ENCODE measurements around the gene MTF1. TPM values are rescaled to one million over a fixed set of nuclear protein-coding genes. Genes with fewer than 3 reads are reported as not detected.
"Not testable (repeated sequence)": the region's sequence is repeated elsewhere in the genome, so short reads cannot be mapped to it uniquely, and the experiment has no call there.

Gene MTF1
- total RNA-seq, 6 donors from 2014 or later = 5.2 to 27.4 (median 8.7) TPM

DNA sequence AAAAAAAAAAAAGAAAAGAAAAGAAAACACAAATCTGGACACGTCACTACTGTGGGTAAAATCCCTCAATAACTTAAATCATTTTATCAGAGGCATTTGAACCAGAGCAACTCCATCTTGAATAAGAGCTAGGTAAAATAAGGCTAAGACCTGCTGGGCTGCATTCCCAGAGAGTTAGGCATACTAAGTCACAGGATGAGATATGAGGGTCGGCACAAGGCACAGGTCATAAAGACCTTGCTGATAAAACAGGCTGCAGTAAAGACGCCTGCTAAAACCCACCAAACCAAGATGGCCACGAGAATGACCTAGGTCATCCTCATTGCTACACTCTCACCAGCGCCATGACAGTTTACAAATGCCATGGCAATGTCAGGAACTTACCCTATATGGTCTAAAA lies 43.6 kb upstream of the MTF1 start:
- whole genome bisulfite sequencing, 2 donors = 84 to 90% methylated on average over 5 of the region's 5 CpGs
- peaks cover 0 to 12% (median 3%) of the 10 kb centered on the region in 4 donors for H3K4me1 ChIP-seq
- no peak overlapping the region for H3K4me3 ChIP-seq
- no peak for TF ChIP-seq POLR2A (IDR thresholded peaks at IDR 0.05)
- TF ChIP-seq EP300 (IDR thresholded peaks at IDR 0.05) = no peak
- no peak for TF ChIP-seq POLR2AphosphoS5 (IDR thresholded peaks at IDR 0.05)
- TF ChIP-seq, protein P1, sequence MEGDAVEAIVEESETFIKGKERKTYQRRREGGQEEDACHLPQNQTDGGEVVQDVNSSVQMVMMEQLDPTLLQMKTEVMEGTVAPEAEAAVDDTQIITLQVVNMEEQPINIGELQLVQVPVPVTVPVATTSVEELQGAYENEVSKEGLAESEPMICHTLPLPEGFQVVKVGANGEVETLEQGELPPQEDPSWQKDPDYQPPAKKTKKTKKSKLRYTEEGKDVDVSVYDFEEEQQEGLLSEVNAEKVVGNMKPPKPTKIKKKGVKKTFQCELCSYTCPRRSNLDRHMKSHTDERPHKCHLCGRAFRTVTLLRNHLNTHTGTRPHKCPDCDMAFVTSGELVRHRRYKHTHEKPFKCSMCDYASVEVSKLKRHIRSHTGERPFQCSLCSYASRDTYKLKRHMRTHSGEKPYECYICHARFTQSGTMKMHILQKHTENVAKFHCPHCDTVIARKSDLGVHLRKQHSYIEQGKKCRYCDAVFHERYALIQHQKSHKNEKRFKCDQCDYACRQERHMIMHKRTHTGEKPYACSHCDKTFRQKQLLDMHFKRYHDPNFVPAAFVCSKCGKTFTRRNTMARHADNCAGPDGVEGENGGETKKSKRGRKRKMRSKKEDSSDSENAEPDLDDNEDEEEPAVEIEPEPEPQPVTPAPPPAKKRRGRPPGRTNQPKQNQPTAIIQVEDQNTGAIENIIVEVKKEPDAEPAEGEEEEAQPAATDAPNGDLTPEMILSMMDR (IDR thresholded peaks at IDR 0.05) = no peak
- no peak overlapping the region for H3K27ac ChIP-seq
- DNase-seq = no peak
- H3K9me3 ChIP-seq = peaks cover 0 to 3% (median 0%) of the 10 kb centered on the region in 4 donors
- peaks cover 0 to 10% (median 0%) of the 10 kb centered on the region in 4 donors for H3K36me3 ChIP-seq
- H3K27me3 ChIP-seq = no peaks in the 10 kb centered on the region
- ATAC-seq (ENCODE audit: low FRiP score in 2 of 2) = no peak

DNA sequence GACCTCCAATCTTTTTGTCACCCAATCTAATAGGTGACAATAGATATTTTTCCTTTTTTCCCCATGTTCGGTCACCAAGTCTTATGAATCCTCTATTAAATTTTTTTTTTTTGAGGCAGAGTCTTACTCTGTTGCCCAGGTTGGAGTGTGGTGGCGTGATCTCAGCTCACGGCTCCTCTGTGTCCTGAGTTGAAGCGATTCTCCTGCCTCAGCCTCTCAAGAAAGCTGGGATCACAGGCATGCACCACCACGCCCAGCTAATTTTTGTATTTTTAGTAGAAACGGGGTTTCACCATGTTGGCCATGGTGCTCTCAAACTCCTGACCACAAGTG lies 42.5 kb upstream of the MTF1 start:
- Histone ChIP-seq H3K4me1 (peaks cover 0 to 12% (median 3%) of the 10 kb centered on the region in 4 donors), H3K4me3 (no peak overlapping the region), H3K36me3 (peaks cover 0 to 10% (median 0%) of the 10 kb centered on the region in 4 donors), H3K27ac (peak overlapping the region in 1 of 4 donors; percentile 11), H3K9me3 (peaks cover 0 to 3% (median 0%) of the 10 kb centered on the region in 4 donors), H3K27me3 (no peaks in the 10 kb centered on the region)
- 87 to 90% methylated on average over 6 of the region's 6 CpGs for WGBS, 2 donors
- ATAC-seq (ENCODE audit: low FRiP score in 2 of 2) (no peak), DNase-seq (no peak)
- TF ChIP-seq, protein P1 (IDR thresholded peaks at IDR 0.05) = no peak
- no peak for TF ChIP-seq POLR2A (IDR thresholded peaks at IDR 0.05)
- no peak for TF ChIP-seq EP300 (IDR thresholded peaks at IDR 0.05)
- no peak for TF ChIP-seq POLR2AphosphoS5 (IDR thresholded peaks at IDR 0.05)

DNA sequence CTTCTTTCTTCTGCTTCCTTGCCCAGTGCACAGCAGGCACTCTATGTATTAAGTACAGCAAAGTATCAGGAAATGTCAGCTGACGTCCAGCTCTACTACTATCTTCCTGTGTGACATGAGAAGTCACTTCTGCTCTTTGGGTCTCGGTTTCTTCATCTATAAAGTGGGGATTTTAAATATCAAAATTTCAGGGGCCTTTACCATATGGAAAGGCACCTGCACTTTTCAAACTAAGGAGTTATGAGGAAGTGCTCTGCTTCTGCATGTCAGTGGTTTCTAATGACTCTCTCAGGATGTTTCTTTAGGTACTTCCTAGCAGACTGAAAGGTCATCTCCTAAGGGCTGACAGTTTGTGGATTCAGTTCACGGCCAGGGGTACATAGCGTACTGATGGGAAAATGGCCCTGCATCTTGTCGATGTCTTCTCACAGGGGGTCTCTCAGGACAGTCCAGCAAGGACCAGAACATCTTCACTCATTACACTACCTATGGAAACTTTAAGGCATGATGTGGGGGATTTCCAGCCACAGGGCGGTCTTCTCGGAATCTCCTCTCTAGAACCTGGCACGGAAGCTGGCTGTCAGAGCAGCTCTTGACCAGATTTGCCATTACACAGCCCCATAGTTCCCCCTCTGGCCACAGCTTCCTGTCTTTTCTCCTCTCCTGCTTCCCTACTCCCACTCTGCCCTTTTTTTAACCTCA lies 42.0 kb upstream of the MTF1 start:
- 74 to 78% methylated on average over 8 of the region's 8 CpGs for WGBS, 2 donors
- Histone ChIP-seq H3K27me3 (no peaks in the 10 kb centered on the region), H3K9me3 (peaks cover 0 to 3% (median 0%) of the 10 kb centered on the region in 4 donors), H3K4me3 (no peak overlapping the region), H3K36me3 (peaks cover 0 to 10% (median 0%) of the 10 kb centered on the region in 4 donors), H3K27ac (peak overlapping the region in 1 of 4 donors; percentile 11), H3K4me1 (peaks cover 0 to 12% (median 3%) of the 10 kb centered on the region in 4 donors)
- DNase-seq = no peak
- TF ChIP-seq POLR2A (IDR thresholded peaks at IDR 0.05) = no peak
- TF ChIP-seq, protein P1 (IDR thresholded peaks at IDR 0.05) = no peak
- no peak for TF ChIP-seq EP300 (IDR thresholded peaks at IDR 0.05)
- TF ChIP-seq POLR2AphosphoS5 (IDR thresholded peaks at IDR 0.05) = no peak
- peak; percentile 22 to 41 for ATAC-seq (ENCODE audit: low FRiP score in 2 of 2)

DNA sequence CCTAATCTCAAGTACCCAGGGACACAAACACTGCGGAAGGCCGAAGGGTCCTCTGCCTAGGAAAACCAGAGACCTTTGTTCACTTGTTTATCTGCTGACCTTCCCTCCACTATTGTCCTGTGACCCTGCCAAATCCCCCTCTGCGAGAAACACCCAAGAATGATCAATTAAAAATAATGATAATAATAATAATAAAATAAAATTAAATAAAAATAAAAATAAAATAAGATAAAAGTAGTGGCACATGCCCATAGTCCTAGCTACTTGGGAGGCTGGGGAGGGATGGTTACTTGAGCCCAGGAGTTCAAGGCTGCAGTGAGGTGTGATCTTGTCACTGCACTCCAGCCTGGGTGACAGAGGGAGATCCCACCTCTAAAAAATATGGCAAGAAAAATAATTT lies 38.2 kb upstream of the MTF1 start:
- not testable (repeated sequence) for H3K27ac ChIP-seq; H3K36me3 ChIP-seq; H3K4me3 ChIP-seq; H3K27me3 ChIP-seq; ATAC-seq (ENCODE audit: low FRiP score in 2 of 2); DNase-seq; H3K9me3 ChIP-seq
- WGBS, 2 donors = 72 to 79% methylated on average over 3 of the region's 3 CpGs
- H3K4me1 ChIP-seq = peaks cover 0 to 12% (median 3%) of the 10 kb centered on the region in 4 donors

DNA sequence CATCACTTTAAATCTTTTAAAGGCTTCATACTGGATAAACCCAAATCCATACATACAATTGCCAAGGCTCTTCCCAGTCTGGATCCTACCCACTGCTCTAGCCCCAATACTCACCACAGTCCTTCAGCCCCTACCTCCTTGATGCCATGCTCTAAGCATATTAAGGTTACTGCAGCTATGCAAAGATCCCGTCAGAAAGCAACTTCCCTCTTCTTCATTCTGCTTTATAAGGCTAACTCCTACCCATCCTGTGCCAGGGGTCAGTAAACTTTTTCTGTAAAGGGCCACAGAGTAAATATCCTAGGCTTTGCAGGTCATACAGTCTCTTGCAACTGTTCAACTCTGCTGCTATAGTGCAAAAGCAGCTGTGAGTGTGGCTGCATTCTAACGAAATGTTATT lies 34.3 kb upstream of the MTF1 start:
- Histone ChIP-seq H3K9me3 (no peaks in the 10 kb centered on the region), H3K4me1 (peaks cover 0 to 9% (median 0%) of the 10 kb centered on the region in 4 donors), H3K36me3 (peaks cover 10 to 19% (median 14%) of the 10 kb centered on the region in 4 donors), H3K27me3 (no peaks in the 10 kb centered on the region), H3K4me3 (no peak overlapping the region), H3K27ac (no peak overlapping the region)
- DNase-seq = no peak
- ATAC-seq (ENCODE audit: low FRiP score in 2 of 2) = no peak
- TF ChIP-seq EP300 (IDR thresholded peaks at IDR 0.05) = no peak
- no peak for TF ChIP-seq POLR2A (IDR thresholded peaks at IDR 0.05)
- TF ChIP-seq, protein P1 (IDR thresholded peaks at IDR 0.05) = no peak
- no peak for TF ChIP-seq POLR2AphosphoS5 (IDR thresholded peaks at IDR 0.05)
- WGBS, 2 donors = 81 to 88% methylated on average over 2 of the region's 2 CpGs
